ENCODE measurements around the gene ATP6AP1. TPM values are rescaled to one million over a fixed set of nuclear protein-coding genes. Genes with fewer than 3 reads are reported as not detected.

Gene ATP6AP1
- total and polyA plus RNA-seq, 9 of the 15 experiments (the other 6 are each of a cell fraction or from before 2014, with no cell fraction given) = 8.3 to 90.5 (median 52.9) TPM

- POLR2A ChIA-PET = interaction anchor here (1.2 to 2.0 kb wide), 3 partner anchors 9 to 12 kb away, joined by 3 to 6 read pairs (median 5); no protein-coding TSS in a partner anchor
- H3K9me1 ChIP-seq (ENCODE audit: control insufficient read depth, insufficient read depth, low read length) = no peaks in the 10 kb centered on the region
- no peak overlapping the region for H2AFZ ChIP-seq (ENCODE audit: low read depth, low read length)
- in situ Hi-C loops (cut with MboI) (no loop called here), intact Hi-C loops (cut with micrococcal nuclease) (no loop called here)
- ATAC-seq = no peak
- no TSS peak for BruUV-seq (replicated peaks)
- no peaks in the 10 kb centered on the region for H3K9me3 ChIP-seq (replicated peaks; ENCODE audit: control insufficient read depth, insufficient read depth, low read depth, low read length)
- no peaks in the 10 kb centered on the region for H4K20me1 ChIP-seq (replicated peaks; ENCODE audit: control insufficient read depth, insufficient read depth, low read length)
- H3K27me3 ChIP-seq (ENCODE audit: control insufficient read depth in 2 of 2, insufficient read depth in 2 of 2, low read length in 2 of 2) = no peaks in the 10 kb centered on the region
- no peak for DNase-seq (ENCODE audit: extremely low read depth in 1 of 4, low spot score in 3 of 4)
- peaks cover 0 to 29% of the 10 kb centered on the region in 2 experiments; a peak in 2 of 5 replicates for H3K4me1 ChIP-seq (replicated peaks in 1 of 2; ENCODE audit: control insufficient read depth in 2 of 2, insufficient read depth in 2 of 2, low read length in 2 of 2)
- 98% methylated on average over 7 of the region's 28 CpGs for WGBS (ENCODE audit: insufficient coverage, low coverage, missing lambda C conversion rate)
- no peak overlapping the region for H3K9ac ChIP-seq (ENCODE audit: insufficient read depth in 1 of 2, low read depth in 2 of 2, low read length in 2 of 2)
- H3K36me3 ChIP-seq (ENCODE audit: control insufficient read depth, insufficient read depth, low read length) = peaks cover 87% of the 10 kb centered on the region; the same call in 2 of the 3 replicates
- CTCF ChIA-PET (ENCODE audit: low intra/inter-chr PET ratio) = no interaction called here
- H3K4me3 ChIP-seq = no peak overlapping the region
- H3K27ac ChIP-seq (ENCODE audit: extremely low read depth, low read depth, low read length) = no peak overlapping the region
- TF ChIP-seq TEAD4 (IDR thresholded peaks at IDR 0.05; ENCODE audit: low read length) (no peak), TEAD4 (CRISPR knock-in tag; IDR thresholded peaks at IDR 0.05; ENCODE audit: borderline replicate concordance) (no peak), ZNF395 (CRISPR knock-in tag; IDR thresholded peaks at IDR 0.05) (no peak), KDM5B (IDR thresholded peaks at IDR 0.05; ENCODE audit: insufficient replicate concordance, low read depth, low read length) (no peak)
- FAIRE-seq = no peak
- no peak overlapping the region for H3K4me2 ChIP-seq (ENCODE audit: insufficient read depth, low read length)
- peaks cover 13% of the 10 kb centered on the region; the same call in 2 of the 3 replicates for H3K79me2 ChIP-seq (ENCODE audit: control insufficient read depth, insufficient read depth, low read length)
Measured at GRCh38 chrX:154464806-154465365, 36.4 kb downstream of the ATP6AP1 start.

All from K562 (cell line).